HEK293 (cell line): ENCODE data around the gene KICS2.

Experiments
- GLIS1 ChIP-seq: fragments of 450-650 bp; formaldehyde crosslinking; IDR thresholded peaks from 2 replicates; pipeline ENCODE4 v1.5.1; 2016; ENCODE audit warnings: missing biosample characterization, missing genetic modification characterization
- REPIN1 ChIP-seq: fragments of 450-650 bp; formaldehyde crosslinking; IDR thresholded peaks from 2 replicates; pipeline ENCODE4 v1.5.1; 2017; ENCODE audit warnings: missing biosample characterization, missing genetic modification characterization, low read depth
- SETDB1 ChIP-seq: IDR thresholded peaks from one replicate; pipeline ENCODE4 v1.6.1; 2017; ENCODE audit warnings: mild to moderate bottlenecking, low read length, moderate library complexity, mixed read lengths; ENCODE audit not compliant: insufficient read length
- TRIM28 ChIP-seq: IDR thresholded peaks from 2 replicates; pipeline ENCODE4 v1.6.1; 2011; ENCODE audit warnings: low read length, control low read depth, borderline replicate concordance
- ZFP3 ChIP-seq: fragments of 450-650 bp; formaldehyde crosslinking; IDR thresholded peaks from 2 replicates; pipeline ENCODE4 v1.5.1; 2016; ENCODE audit warnings: low read depth, missing biosample characterization, missing genetic modification characterization
- ZNF10 ChIP-seq: fragments of 450-650 bp; formaldehyde crosslinking; IDR thresholded peaks from 2 replicates; pipeline ENCODE4 v1.5.1; 2017; ENCODE audit warnings: missing biosample characterization, missing genetic modification characterization
- ZNF132 ChIP-seq: fragments of 450-650 bp; formaldehyde crosslinking; IDR thresholded peaks from 2 replicates; pipeline ENCODE4 v1.5.1; 2017; ENCODE audit warnings: missing biosample characterization, missing genetic modification characterization, borderline replicate concordance
- ZNF184 ChIP-seq: fragments of 450-650 bp; IDR thresholded peaks from 2 replicates; pipeline ENCODE4 v1.5.1; 2018; ENCODE audit warnings: missing biosample characterization, mild to moderate bottlenecking, missing genetic modification characterization
- ZNF274 ChIP-seq, 2 experiments: fragments of 200-500 bp in 1 of 2; fragments of 450-650 bp in 1 of 2; sonication (Bioruptor generic) in 1 of 2; formaldehyde crosslinking in 1 of 2; IDR thresholded peaks; 2 replicates each; pipeline versions ENCODE4 v1.5.1 to v1.6.1; 2014 to 2016; ENCODE audit warnings: borderline replicate concordance in 1 of 2, inconsistent platforms in 1 of 2, low read length in 1 of 2, missing biosample characterization in 1 of 2, missing genetic modification characterization in 1 of 2
- ZNF335 ChIP-seq: fragments of 450-650 bp; formaldehyde crosslinking; conservative IDR thresholded peaks from 2 replicates; pipeline ENCODE4 v1.5.1; 2016; ENCODE audit warnings: missing biosample characterization, missing genetic modification characterization
- ZNF341 ChIP-seq: fragments of 450-650 bp; formaldehyde crosslinking; IDR thresholded peaks from 2 replicates; pipeline ENCODE4; 2016; ENCODE audit warnings: low read depth, missing biosample characterization, missing genetic modification characterization
- ZNF394 ChIP-seq: fragments of 450-650 bp; formaldehyde crosslinking; IDR thresholded peaks from 2 replicates; pipeline ENCODE4 v1.5.1; 2016; ENCODE audit warnings: missing biosample characterization, missing genetic modification characterization, mild to moderate bottlenecking, moderate library complexity, borderline replicate concordance
- ZNF426 ChIP-seq: fragments of 450-650 bp; formaldehyde crosslinking; IDR thresholded peaks from 2 replicates; pipeline ENCODE4 v1.5.1; 2017; ENCODE audit warnings: missing biosample characterization, missing genetic modification characterization, mild to moderate bottlenecking, inconsistent platforms, moderate library complexity
- ZNF530 ChIP-seq: fragments of 450-650 bp; formaldehyde crosslinking; IDR thresholded peaks from 2 replicates; pipeline ENCODE4 v1.5.1; 2016; ENCODE audit warnings: low read depth, missing biosample characterization, missing genetic modification characterization
- ZNF585B ChIP-seq: fragments of 450-650 bp; formaldehyde crosslinking; IDR thresholded peaks from 2 replicates; pipeline ENCODE4 v1.5.1; 2016; ENCODE audit warnings: missing biosample characterization, missing genetic modification characterization
- ZNF677 ChIP-seq: fragments of 450-650 bp; IDR thresholded peaks from 2 replicates; pipeline ENCODE4 v1.5.0; 2018; ENCODE audit warnings: missing biosample characterization, mild to moderate bottlenecking, missing genetic modification characterization, moderate library complexity
- ZNF776 ChIP-seq: fragments of 450-650 bp; formaldehyde crosslinking; IDR thresholded peaks from 2 replicates; pipeline ENCODE4 v1.5.0; 2017; ENCODE audit warnings: missing biosample characterization, missing genetic modification characterization, borderline replicate concordance
- TF ChIP-seq, protein P1 (sequence below): fragments of 450-650 bp; formaldehyde crosslinking; IDR thresholded peaks from 2 replicates; pipeline ENCODE4 v1.5.1; 2016; ENCODE audit warnings: missing biosample characterization, missing genetic modification characterization
- TF ChIP-seq, protein P2 (sequence below): fragments of 450-650 bp; formaldehyde crosslinking; IDR thresholded peaks from 2 replicates; pipeline ENCODE4 v1.5.1; 2016; ENCODE audit warnings: missing biosample characterization, missing genetic modification characterization, low read depth
- TF ChIP-seq, protein P3 (sequence below): fragments of 450-650 bp; formaldehyde crosslinking; IDR thresholded peaks from 2 replicates; pipeline ENCODE4 v1.5.1; 2016; ENCODE audit warnings: missing biosample characterization, missing genetic modification characterization, low read depth
- TF ChIP-seq, protein P4 (sequence below): fragments of 450-650 bp; formaldehyde crosslinking; IDR thresholded peaks from 2 replicates; pipeline ENCODE4 v1.5.1; 2016; ENCODE audit warnings: missing biosample characterization, missing genetic modification characterization, borderline replicate concordance
- TF ChIP-seq, protein P5 (sequence below): fragments of 450-650 bp; formaldehyde crosslinking; IDR thresholded peaks from 2 replicates; pipeline ENCODE4 v1.5.1; 2016; ENCODE audit warnings: missing biosample characterization, missing genetic modification characterization

The KICS2 gene

DNA sequence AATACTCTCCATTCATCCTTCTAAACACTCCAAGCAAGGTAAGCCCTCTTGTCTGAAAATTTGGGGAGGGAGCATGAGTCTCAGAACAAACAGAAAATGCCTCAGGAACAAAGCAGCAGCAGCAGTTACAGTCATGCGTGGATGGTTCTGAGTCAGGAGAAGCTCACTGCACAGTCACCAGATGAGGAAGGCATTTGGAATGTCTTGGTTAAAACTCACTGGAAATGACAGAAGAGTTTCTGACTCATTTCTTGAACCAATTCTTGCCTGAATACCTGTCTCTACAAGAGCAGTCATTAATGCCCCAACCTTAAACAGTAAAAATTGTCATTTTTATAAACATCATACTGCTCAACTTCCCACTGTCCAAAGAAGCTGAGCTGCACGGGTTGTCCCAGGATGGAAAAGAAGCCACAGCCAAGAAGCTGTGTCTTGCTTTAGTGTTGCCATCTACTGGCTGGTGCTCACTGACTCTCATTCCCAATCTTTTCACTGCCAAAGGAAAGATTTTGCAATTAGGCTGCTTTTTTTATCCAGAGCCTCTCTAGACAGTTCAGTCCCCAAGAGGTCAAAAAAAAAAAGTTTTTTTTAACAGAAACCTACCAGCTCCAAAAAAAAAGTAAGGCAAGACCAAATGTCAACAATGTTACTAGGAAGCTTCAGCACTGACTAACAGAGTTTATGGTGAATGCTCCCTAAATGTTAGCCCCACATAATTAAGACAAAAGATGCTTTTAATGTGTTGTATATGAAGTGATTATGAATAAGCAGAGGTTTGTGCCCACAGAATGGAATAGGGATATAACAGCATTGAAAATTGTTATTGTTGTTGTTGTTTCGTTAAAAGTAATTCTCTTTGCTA lies 40.4 kb downstream of the KICS2 start (continued):
- TF ChIP-seq, protein P1, sequence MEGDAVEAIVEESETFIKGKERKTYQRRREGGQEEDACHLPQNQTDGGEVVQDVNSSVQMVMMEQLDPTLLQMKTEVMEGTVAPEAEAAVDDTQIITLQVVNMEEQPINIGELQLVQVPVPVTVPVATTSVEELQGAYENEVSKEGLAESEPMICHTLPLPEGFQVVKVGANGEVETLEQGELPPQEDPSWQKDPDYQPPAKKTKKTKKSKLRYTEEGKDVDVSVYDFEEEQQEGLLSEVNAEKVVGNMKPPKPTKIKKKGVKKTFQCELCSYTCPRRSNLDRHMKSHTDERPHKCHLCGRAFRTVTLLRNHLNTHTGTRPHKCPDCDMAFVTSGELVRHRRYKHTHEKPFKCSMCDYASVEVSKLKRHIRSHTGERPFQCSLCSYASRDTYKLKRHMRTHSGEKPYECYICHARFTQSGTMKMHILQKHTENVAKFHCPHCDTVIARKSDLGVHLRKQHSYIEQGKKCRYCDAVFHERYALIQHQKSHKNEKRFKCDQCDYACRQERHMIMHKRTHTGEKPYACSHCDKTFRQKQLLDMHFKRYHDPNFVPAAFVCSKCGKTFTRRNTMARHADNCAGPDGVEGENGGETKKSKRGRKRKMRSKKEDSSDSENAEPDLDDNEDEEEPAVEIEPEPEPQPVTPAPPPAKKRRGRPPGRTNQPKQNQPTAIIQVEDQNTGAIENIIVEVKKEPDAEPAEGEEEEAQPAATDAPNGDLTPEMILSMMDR: peak; percentile 24; the same call in 1 of the 2 replicates
- TF ChIP-seq ZFP3 (no peak), ZNF132 (tag by site-specific recombination) (no peak), ZNF394 (tag by site-specific recombination) (peak; percentile 16; the same call in 1 of the 2 replicates), ZNF677 (tag by site-specific recombination) (no peak), ZNF426 (tag by site-specific recombination) (no peak), ZNF341 (tag by site-specific recombination) (no peak), GLIS1 (no peak), SETDB1 (no peak), ZNF10 (peak; percentile 67; the same call in 1 of the 2 replicates), ZNF274 (IDR thresholded peaks at IDR 0.05; ENCODE audit: low read length) (no peak), ZNF274 (tag by site-specific recombination; IDR thresholded peaks at IDR 0.05; ENCODE audit: borderline replicate concordance) (no peak), ZNF184 (tag by site-specific recombination) (peak; percentile 29; the same call in 1 of the 2 replicates), ZNF776 (tag by site-specific recombination) (no peak), ZNF335 (tag by site-specific recombination) (0 out of 2 replicates have a peak, but pooled peaks have one; percentile 33), REPIN1 (no peak), ZNF530 (tag by site-specific recombination) (no peak), ZNF585B (tag by site-specific recombination) (no peak), TRIM28 (no peak; the same call in 1 of the 2 replicates)
- TF ChIP-seq, protein P2, sequence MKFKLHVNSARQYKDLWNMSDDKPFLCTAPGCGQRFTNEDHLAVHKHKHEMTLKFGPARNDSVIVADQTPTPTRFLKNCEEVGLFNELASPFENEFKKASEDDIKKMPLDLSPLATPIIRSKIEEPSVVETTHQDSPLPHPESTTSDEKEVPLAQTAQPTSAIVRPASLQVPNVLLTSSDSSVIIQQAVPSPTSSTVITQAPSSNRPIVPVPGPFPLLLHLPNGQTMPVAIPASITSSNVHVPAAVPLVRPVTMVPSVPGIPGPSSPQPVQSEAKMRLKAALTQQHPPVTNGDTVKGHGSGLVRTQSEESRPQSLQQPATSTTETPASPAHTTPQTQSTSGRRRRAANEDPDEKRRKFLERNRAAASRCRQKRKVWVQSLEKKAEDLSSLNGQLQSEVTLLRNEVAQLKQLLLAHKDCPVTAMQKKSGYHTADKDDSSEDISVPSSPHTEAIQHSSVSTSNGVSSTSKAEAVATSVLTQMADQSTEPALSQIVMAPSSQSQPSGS: no peak
- TF ChIP-seq, protein P3, sequence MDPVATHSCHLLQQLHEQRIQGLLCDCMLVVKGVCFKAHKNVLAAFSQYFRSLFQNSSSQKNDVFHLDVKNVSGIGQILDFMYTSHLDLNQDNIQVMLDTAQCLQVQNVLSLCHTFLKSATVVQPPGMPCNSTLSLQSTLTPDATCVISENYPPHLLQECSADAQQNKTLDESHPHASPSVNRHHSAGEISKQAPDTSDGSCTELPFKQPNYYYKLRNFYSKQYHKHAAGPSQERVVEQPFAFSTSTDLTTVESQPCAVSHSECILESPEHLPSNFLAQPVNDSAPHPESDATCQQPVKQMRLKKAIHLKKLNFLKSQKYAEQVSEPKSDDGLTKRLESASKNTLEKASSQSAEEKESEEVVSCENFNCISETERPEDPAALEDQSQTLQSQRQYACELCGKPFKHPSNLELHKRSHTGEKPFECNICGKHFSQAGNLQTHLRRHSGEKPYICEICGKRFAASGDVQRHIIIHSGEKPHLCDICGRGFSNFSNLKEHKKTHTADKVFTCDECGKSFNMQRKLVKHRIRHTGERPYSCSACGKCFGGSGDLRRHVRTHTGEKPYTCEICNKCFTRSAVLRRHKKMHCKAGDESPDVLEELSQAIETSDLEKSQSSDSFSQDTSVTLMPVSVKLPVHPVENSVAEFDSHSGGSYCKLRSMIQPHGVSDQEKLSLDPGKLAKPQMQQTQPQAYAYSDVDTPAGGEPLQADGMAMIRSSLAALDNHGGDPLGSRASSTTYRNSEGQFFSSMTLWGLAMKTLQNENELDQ (tag by site-specific recombination): no peak
- TF ChIP-seq, protein P4, sequence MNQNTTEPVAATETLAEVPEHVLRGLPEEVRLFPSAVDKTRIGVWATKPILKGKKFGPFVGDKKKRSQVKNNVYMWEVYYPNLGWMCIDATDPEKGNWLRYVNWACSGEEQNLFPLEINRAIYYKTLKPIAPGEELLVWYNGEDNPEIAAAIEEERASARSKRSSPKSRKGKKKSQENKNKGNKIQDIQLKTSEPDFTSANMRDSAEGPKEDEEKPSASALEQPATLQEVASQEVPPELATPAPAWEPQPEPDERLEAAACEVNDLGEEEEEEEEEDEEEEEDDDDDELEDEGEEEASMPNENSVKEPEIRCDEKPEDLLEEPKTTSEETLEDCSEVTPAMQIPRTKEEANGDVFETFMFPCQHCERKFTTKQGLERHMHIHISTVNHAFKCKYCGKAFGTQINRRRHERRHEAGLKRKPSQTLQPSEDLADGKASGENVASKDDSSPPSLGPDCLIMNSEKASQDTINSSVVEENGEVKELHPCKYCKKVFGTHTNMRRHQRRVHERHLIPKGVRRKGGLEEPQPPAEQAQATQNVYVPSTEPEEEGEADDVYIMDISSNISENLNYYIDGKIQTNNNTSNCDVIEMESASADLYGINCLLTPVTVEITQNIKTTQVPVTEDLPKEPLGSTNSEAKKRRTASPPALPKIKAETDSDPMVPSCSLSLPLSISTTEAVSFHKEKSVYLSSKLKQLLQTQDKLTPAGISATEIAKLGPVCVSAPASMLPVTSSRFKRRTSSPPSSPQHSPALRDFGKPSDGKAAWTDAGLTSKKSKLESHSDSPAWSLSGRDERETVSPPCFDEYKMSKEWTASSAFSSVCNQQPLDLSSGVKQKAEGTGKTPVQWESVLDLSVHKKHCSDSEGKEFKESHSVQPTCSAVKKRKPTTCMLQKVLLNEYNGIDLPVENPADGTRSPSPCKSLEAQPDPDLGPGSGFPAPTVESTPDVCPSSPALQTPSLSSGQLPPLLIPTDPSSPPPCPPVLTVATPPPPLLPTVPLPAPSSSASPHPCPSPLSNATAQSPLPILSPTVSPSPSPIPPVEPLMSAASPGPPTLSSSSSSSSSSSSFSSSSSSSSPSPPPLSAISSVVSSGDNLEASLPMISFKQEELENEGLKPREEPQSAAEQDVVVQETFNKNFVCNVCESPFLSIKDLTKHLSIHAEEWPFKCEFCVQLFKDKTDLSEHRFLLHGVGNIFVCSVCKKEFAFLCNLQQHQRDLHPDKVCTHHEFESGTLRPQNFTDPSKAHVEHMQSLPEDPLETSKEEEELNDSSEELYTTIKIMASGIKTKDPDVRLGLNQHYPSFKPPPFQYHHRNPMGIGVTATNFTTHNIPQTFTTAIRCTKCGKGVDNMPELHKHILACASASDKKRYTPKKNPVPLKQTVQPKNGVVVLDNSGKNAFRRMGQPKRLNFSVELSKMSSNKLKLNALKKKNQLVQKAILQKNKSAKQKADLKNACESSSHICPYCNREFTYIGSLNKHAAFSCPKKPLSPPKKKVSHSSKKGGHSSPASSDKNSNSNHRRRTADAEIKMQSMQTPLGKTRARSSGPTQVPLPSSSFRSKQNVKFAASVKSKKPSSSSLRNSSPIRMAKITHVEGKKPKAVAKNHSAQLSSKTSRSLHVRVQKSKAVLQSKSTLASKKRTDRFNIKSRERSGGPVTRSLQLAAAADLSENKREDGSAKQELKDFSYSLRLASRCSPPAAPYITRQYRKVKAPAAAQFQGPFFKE (tag by site-specific recombination): no peak
- TF ChIP-seq, protein P5, sequence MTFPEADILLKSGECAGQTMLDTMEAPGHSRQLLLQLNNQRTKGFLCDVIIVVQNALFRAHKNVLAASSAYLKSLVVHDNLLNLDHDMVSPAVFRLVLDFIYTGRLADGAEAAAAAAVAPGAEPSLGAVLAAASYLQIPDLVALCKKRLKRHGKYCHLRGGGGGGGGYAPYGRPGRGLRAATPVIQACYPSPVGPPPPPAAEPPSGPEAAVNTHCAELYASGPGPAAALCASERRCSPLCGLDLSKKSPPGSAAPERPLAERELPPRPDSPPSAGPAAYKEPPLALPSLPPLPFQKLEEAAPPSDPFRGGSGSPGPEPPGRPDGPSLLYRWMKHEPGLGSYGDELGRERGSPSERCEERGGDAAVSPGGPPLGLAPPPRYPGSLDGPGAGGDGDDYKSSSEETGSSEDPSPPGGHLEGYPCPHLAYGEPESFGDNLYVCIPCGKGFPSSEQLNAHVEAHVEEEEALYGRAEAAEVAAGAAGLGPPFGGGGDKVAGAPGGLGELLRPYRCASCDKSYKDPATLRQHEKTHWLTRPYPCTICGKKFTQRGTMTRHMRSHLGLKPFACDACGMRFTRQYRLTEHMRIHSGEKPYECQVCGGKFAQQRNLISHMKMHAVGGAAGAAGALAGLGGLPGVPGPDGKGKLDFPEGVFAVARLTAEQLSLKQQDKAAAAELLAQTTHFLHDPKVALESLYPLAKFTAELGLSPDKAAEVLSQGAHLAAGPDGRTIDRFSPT (tag by site-specific recombination): no peak
